Loucy (cell line): ENCODE measurements around the gene ENO1.
"Not testable (repeated sequence)": the region's sequence is repeated elsewhere in the genome, so short reads cannot be mapped to it uniquely, and the experiment has no call there.

ENCODE experiments used
- H2AFZ ChIP-seq: fragments of 200-600 bp; sonication (generic); 2 replicates; pipeline ENCODE4 v1.6.0; 2016; ENCODE audit warnings: antibody characterized with exemption, mild to moderate bottlenecking, low read length, moderate library complexity
- H3F3A ChIP-seq: fragments of 200-600 bp; 2 replicates; pipeline ENCODE4 v1.6.0; 2016; ENCODE audit warnings: antibody characterized with exemption, low read depth, mild to moderate bottlenecking
- H3K27me3 ChIP-seq: fragments of 200-600 bp; sonication (generic); 2 replicates; pipeline ENCODE4 v1.6.1; 2014; ENCODE audit warnings: low read length, mild to moderate bottlenecking; ENCODE audit not compliant: insufficient read depth, poor library complexity, severe bottlenecking
- H3K36me3 ChIP-seq: fragments of 200-600 bp; sonication (generic); 2 replicates; pipeline ENCODE4 v1.6.1; 2016; ENCODE audit warnings: low read length; ENCODE audit not compliant: insufficient read depth
- H3K4me1 ChIP-seq: fragments of 200-600 bp; sonication (generic); 2 replicates; pipeline ENCODE4 v1.5.1; 2014; ENCODE audit warnings: low read length, mild to moderate bottlenecking; ENCODE audit not compliant: insufficient read depth, poor library complexity, severe bottlenecking
- H3K4me2 ChIP-seq: fragments of 200-600 bp; sonication (generic); 2 replicates; pipeline ENCODE4 v1.6.0; 2014; ENCODE audit warnings: antibody characterized with exemption, low read length, low read depth, mild to moderate bottlenecking; ENCODE audit not compliant: poor library complexity, severe bottlenecking
- H3K4me3 ChIP-seq: fragments of 200-600 bp; sonication (generic); 2 replicates; pipeline ENCODE4 v1.5.1; 2014; ENCODE audit warnings: low read length, mild to moderate bottlenecking, mixed read lengths; ENCODE audit not compliant: poor library complexity, severe bottlenecking
- H3K79me2 ChIP-seq: fragments of 200-600 bp; sonication (generic); 2 replicates; pipeline ENCODE4 v1.6.1; 2014; ENCODE audit warnings: low read length; ENCODE audit not compliant: insufficient read depth
- H3K9ac ChIP-seq: fragments of 200-600 bp; sonication (generic); 2 replicates; pipeline ENCODE4 v1.6.0; 2014; ENCODE audit warnings: mild to moderate bottlenecking, low read depth, low read length, moderate library complexity; ENCODE audit not compliant: poor library complexity, severe bottlenecking
- H3K9me2 ChIP-seq: fragments of 200-600 bp; sonication (generic); replicated peaks from 2 replicates; pipeline ENCODE4 v1.6.1; 2016; ENCODE audit warnings: low read depth, low read length, mixed read lengths
- H3K9me3 ChIP-seq: fragments of 200-600 bp; sonication (generic); 2 replicates; pipeline ENCODE4 v1.6.1; 2014; ENCODE audit warnings: mild to moderate bottlenecking, antibody characterized with exemption, low read length, low read depth; ENCODE audit not compliant: insufficient read depth
- H4K20me1 ChIP-seq: fragments of 200-600 bp; sonication (generic); 2 replicates; pipeline ENCODE4 v1.6.0; 2014; ENCODE audit warnings: antibody characterized with exemption, low read length, mild to moderate bottlenecking; ENCODE audit not compliant: insufficient read depth, poor library complexity, severe bottlenecking
- CTCF ChIP-seq: fragments of 200-600 bp; sonication (generic); conservative IDR thresholded peaks from 2 replicates; pipeline ENCODE4 v1.5.1; 2014; ENCODE audit warnings: mild to moderate bottlenecking, antibody characterized with exemption, low read length
- EZH2phosphoT487 ChIP-seq: fragments of 200-600 bp; IDR thresholded peaks from 2 replicates; pipeline ENCODE4 v1.6.1; 2018; ENCODE audit warnings: antibody characterized with exemption, mild to moderate bottlenecking, moderate library complexity, borderline replicate concordance

Gene ENO1

DNA sequence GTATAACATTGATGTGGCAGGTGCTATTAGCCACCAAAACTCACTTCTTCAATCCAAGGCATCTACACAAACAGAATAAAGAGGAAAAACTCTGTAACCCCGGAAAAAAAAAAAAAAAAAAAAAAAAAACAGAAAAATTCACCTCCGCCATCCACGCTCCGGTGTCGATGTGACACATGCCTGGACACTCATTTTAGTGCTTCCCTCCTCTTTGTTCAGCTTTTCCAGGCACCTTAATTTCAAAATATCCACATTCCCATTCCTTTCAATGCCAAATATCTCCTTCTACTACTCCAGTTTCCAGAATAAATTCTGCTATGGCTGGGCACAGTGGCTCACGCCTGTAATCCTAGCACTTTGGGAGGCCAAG lies 55.2 kb downstream of the ENO1 start:
- Histone ChIP-seq H3K27me3 (no peaks in the 10 kb centered on the region), H3K36me3 (no peaks in the 10 kb centered on the region), H3K4me3 (no peak overlapping the region), H3K4me2 (no peak overlapping the region), H3K4me1 (peaks cover 14% of the 10 kb centered on the region), H4K20me1 (no peaks in the 10 kb centered on the region), H2AFZ (no peak overlapping the region), H3K9me2 (no peaks in the 10 kb centered on the region), H3K9ac (no peak overlapping the region), H3K79me2 (no peaks in the 10 kb centered on the region), H3K9me3 (no peaks in the 10 kb centered on the region), H3F3A (0 out of 2 replicates have a peak, but pooled peaks cover under 1% of the 10 kb centered on the region)
- TF ChIP-seq EZH2phosphoT487 (no peak), CTCF (no peak)

- Histone ChIP-seq H3F3A (peaks cover 5% of the 10 kb centered on the region; the same call in 1 of the 2 replicates), H3K9ac (no peak overlapping the region), H3K9me2 (no peaks in the 10 kb centered on the region), H3K4me1 (peaks cover 14% of the 10 kb centered on the region), H3K79me2 (no peaks in the 10 kb centered on the region), H3K27me3 (no peaks in the 10 kb centered on the region), H3K9me3 (no peaks in the 10 kb centered on the region), H4K20me1 (no peaks in the 10 kb centered on the region), H3K4me3 (no peak overlapping the region), H3K36me3 (no peaks in the 10 kb centered on the region), H3K4me2 (no peak overlapping the region), H2AFZ (no peak overlapping the region)
- TF ChIP-seq CTCF (no peak), EZH2phosphoT487 (no peak)
Observed at GRCh38 chr1:8822373-8823294, 55.9 kb downstream of the ENO1 start.

- Histone ChIP-seq H3K79me2 (peaks cover 13% of the 10 kb centered on the region), H3F3A (peaks cover 5% of the 10 kb centered on the region; the same call in 1 of the 2 replicates), H3K9ac (no peak overlapping the region), H3K36me3 (no peaks in the 10 kb centered on the region), H3K27me3 (peaks cover 3% of the 10 kb centered on the region), H3K9me2 (no peaks in the 10 kb centered on the region), H2AFZ (no peak overlapping the region), H3K4me1 (peaks cover 14% of the 10 kb centered on the region), H4K20me1 (peaks cover 10% of the 10 kb centered on the region), H3K9me3 (no peaks in the 10 kb centered on the region), H3K4me3 (no peak overlapping the region), H3K4me2 (peak overlapping the region; percentile 13)
- no peak for TF ChIP-seq EZH2phosphoT487
- no peak for TF ChIP-seq CTCF
Observed at GRCh38 chr1:8821084-8821483, 57.4 kb downstream of the ENO1 start.

- Histone ChIP-seq H3K4me3 (peak overlapping the region; percentile 99), H3K79me2 (peaks cover 36% of the 10 kb centered on the region), H2AFZ (peak overlapping the region; percentile 96; the same call in 1 of the 2 replicates), H4K20me1 (peaks cover 31% of the 10 kb centered on the region), H3K4me1 (peaks cover 36% of the 10 kb centered on the region), H3K4me2 (peak overlapping the region; percentile 81), H3K9ac (peak overlapping the region; percentile 79)
- H3K9me2 ChIP-seq, H3K36me3 ChIP-seq, H3F3A ChIP-seq, H3K27me3 ChIP-seq, H3K9me3 ChIP-seq: not testable (repeated sequence)
Observed at GRCh38 chr1:8818789-8819188, 59.7 kb downstream of the ENO1 start.
